GM21423 (cell line): ENCODE results near the gene TBRG4.

ENCODE experiments used
- ATAC-seq: cut with Tn5 transposase; IDR thresholded peaks from one replicate; pipeline ENCODE4 v1.9.1; 2021; ENCODE audit warnings: mild to moderate bottlenecking, moderate library complexity; ENCODE audit not compliant: unreplicated experiment

Gene TBRG4

DNA sequence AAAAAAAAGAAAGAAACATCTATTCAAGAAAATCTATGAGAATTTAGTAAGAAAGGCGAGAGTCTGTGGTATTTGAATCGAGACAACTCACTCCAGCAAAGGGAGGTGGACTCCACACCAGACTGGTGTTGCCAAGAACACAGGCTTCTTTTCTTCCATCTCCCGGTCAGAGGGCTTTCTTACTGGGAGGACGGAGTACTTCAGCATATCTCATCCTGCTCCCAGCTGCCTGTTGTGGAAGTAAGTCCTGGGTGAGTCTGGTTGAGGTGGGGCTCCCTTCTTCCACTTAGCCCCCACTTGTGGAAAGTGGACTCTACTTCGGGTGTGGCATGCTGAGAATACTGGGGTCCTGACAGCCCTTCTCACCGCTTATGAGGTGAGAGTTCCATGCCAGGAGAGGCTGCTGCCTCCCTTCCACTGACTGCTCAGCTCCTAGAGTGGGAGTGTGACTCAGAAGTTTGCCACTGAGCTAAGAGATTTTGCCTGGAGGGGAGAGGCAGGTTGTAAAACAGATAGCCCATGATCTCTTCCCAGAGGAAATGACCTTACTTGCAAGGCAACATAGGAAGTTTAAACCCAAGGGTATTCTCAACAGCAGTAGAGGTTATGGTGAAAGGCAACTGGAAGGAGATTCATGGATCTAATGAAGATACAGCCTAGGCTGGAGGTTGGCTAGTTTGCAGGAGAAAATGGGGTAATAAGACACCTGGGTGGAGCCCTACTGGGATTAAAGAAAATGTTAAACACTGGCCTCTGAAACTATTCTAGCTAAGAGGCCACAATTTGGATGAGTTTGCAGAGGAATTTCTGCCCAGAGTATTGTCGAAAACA is 19.2 kb downstream of the TBRG4 start:
- ATAC-seq, result no peak

DNA sequence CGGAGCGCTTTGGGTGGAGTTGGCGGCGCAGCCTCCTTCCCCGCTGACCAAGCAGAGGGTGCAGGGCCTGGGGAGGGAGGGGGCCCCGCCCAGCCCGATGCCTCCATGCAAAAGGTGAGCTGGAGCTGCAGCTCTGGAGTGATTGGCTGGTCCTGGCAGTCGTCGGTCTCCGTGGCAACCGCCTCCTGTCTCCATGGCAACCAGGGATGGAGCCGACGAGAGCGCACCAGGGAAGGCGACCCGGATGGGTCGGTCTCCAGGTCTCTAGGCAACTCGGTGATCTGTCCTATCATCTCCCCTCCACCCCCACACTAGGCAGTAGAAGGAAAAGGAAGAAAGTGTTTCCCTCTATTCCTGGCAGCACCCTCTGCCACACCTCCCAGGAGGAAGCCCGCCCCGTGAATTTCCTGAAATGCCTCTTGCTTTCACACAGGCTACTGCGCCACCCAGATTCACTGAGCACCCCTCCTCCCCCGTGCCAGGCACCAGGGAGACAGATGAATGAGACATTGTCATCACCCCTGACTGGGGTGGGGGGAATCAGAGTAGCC is 22.1 kb downstream of the TBRG4 start:
- no peak for ATAC-seq

DNA sequence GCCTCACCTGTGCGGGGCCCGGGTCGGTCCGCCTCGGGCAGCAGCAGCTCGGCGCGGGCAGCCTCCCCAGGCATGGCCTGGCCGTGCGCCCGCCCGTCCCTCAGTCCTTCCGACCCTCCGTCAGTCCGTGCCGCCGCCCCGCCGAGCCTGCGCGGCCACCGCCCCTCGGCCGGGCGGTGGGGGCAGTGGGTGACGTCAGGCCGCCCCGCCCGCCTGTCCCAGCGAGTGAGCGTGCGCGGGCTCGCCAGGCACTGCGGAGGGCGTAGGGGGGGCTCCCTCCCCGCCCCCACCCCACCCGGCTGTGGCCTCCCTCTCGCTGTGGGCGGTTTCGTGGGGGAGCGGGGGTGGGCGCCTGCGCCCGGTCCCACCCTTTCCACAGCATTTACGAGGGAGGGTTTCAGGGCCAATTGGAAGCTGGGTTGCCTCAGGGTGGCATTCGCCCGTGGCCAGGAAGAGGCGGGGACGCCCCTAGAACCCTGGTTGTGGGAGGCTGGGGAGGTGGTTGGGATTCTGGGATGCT is 22.6 kb downstream of the TBRG4 start, which contains the start of gene NACAD:
Gene NACAD (minus strand): TSS at position 149 of the 520 bp plus-strand sequence. CDS start 75 bp downstream, at position 74.
- no peak for ATAC-seq

DNA sequence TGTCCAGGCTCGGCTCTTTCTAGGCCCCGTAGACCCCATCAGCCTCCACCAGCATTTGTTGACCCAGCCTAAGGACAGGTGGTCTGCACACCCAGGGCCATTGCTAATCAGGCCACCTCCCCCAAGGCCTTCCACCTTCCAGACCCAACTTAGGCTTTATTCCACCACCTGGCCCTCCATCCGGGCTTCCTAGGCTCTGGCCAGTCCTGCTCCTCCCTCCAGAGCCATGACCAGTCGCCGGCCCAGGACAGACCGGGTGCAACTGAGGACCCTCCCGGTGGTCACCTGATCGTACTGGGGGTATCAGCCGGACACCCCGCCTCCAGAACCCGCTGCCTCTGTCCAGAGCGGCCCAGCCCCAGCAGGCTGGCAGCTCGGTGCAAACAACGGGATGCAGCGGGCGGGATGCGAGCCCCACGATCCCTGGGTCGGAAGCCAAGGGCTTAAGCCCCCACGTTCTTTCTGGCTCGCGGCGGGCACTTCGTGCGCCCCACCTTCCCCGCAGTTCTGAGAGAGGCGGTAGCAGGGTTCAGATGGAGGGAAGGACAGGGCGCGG is 23.3 kb downstream of the TBRG4 start:
- ATAC-seq, result no peak

DNA sequence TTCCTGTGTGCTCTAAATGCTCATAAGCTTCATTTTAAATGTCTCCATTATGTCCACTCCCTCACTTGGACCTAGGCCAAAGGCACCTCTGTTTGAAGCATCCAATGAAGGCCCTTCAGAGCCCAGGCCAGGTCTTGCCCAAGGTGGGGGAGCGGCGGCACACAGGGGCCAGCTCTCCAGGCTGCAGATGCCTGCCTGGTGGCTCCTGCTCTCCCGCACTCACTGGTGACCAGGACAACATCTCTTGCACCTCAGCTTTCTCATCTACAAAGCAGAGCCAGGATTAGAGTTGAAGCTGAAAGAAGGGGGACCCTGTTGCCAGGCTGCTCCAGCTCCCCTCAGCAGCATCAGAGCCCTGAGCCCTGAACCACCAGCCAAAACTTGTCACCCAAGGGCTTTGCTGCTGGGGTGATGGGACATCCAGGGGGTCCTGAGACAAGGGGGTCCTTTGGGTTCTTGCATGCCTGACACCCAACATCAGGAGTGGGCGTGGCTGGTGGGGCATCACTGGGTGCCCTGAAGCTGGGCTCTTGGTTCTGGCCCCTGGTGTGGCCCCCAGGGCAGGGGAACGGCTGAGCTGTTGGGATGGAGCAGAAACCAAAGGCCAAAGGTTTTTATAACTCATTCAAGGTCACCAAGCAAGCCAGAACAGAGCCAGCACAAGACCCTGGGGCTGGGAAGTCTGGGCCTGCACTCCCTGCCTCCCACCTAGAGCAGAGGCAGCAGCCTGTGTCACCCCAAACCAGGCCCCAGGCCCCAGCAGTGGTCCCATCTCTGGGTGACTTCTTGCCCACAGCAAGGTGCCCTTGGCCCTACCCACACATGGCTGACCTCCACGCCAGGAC is 24.0 kb downstream of the TBRG4 start:
- ATAC-seq, result no peak

DNA sequence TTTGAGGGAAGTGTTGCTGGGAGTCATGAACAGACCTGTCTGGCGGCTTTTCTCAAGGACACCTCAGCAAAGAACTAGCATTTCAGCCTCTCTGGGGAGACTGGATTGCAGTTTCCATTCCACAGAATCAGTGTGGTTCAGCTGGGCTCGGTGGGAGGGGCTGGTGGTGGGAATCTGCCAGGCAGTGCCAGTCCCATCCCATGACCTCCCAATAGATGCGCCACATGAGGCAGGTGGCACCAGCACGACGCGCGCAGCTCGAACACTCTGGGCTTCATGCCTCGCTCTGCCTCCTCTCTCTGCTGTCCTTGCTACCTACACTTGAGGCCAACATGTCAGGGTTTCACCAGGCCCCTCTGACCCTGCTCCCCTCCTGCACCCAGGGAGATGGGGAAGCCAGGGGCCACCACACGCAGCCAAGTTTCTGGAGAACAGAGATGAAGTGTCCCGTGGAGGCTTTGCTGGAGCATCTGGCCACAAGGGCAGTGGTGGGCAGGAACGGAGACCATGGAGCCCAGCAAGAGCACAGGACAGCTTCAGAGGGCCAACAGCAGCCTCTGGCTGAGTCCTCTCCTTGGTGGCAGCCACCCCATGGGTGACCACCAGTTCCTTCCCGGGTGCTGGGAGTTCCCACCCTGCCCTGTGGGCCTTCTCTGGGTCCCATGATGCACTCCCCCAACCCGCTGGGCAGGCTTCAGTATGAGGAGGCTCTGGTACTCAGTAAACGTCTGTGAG is 25.0 kb downstream of the TBRG4 start:
- no peak for ATAC-seq

DNA sequence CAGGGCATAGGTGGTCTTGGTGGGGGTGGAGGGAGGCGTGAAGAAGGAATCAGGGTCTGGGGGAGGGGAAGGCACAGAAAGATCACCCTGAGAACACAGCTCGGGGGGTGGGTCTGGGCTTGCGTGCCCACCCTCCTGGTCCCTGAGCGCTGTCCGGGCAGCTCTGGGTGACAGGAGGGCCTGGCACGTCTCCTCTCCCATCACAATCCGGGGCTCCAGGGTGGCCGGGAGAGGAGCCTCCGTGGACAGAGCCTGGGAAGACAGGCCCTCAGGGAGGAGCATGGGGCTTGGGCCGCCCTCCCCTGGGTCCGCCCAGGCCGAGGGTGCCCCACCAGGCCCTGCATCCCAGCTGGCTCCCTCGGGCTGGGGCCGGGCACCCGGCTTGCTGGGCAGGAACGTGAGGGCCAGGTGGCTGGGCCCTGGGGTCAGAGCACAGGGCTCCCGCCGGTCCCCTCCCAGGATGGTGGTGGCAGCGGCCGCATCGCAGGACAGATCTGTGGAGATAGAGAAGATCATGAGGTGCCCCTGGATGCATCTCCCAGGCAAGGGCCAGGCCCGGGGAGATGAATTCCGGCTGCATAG is 25.8 kb downstream of the TBRG4 start:
- ATAC-seq, result no peak

DNA sequence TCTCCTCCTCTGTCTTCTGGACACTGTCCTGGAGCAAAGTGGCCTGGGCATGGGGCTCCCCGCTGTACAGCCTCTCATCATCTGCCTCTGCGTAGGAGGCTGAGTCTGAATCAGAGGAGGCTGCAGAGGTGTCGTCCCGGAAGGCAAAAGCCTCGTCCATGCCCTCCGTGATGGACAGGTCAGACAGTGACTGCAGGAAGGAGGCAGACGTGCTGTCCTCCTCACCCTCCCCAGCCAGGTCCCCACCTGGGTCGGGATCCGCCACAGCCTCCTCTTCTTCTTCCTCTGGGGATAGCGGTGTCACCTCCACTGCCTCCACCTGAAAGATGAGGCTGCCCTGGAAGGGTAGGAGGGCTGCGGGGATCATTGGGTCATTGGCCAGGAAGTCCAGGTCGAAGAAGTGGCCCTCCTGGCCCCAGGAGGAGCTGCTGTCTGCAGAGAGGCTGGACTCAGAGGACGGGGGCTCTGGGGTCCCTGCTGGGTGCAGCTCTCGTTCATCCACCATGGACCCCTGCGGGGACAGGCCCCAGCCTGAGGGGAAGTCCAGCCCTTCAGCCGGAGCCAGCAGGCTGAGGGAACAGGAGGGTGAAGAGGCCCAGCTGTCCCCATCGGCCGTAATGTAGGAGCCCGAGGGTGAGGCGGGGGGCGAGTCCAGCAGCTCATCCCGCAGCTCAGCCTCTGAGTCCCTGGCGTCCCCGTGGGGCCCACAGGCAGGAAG is 26.4 kb downstream of the TBRG4 start:
- no peak for ATAC-seq

DNA sequence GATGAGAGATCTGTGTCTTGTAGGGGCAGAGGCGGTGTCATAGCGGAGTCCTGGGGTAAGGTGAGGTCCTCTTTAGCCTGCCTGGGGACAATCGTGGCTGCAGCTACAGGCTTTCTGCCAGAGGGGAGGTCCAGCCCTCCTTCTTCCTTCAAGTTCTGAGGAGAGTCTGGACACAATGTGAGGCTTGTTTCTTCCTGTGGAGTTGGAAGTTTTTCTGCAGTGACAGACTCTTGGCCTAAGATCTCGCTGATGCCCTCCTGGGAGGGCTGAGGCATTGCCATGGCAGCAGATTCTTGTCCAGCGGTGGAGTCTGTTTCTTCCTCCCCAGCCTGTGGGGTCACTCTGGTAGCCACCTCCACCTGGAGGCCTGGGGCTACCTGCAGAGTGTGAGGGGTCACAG is 27.2 kb downstream of the TBRG4 start:
- ATAC-seq, result no peak

DNA sequence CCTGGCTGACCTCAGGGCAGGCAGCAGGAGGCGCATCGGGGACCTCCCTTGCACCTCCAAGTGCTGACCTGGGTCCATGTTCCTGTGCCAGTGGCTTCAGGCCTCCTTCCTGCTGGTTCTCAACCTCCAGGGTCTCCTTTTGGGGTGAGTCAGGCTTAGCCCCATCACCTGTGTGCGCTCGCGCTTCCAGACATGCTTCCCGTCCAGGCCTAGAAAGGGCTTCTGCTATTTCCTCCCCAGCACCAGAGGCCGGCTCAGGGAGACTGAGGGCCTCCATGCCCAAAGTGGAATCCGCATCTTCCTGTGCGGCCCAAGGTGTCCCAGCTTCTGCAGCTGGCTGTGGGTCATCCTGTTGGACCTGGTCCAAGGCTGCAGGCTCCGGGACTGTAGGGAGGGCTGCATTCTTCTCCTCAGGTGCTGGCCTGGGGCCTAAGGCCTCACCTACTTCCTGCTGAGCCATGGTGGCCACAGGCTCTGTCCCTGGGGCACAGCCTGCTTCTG is 28.6 kb downstream of the TBRG4 start:
- no peak for ATAC-seq

DNA sequence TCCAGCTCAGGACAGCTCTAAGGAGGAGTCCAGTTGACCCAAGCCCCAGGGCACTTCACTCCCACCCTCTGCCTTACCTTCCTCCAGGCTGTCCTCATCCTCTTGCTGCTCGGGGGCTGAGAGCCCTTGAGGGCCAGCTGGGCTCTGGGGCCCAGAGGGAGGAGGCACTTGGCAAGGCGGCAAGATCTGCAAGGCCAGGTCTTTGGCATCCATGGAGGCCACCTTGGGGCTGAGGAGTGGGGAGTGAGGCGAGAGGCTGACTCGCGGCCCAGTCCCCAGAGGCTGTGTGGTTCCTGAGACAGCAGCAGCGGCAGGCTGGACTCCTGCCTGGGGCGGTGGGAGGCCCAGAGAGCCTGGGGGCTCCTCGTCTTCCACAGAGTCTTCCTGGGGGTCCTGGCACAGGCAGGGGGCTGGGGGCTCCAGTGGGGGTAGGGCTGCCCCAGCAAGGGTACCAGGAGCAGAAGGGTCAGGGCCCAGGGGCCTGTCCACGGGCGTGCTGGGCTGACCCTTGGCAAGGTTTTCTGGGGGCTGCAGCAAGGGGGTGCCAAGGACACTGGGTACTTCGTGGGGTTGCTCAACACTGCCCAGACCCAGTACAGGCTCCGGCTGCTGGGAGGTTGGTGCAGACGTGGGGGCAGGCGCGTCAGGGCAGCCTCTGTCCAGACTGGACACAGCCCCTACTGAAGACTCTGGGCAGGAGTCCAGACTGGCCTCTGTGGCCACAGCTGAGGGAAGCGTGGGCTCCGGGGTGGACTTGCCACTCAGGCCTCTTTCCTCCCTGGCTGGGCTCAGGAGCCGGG is 29.3 kb downstream of the TBRG4 start:
- no peak for ATAC-seq

DNA sequence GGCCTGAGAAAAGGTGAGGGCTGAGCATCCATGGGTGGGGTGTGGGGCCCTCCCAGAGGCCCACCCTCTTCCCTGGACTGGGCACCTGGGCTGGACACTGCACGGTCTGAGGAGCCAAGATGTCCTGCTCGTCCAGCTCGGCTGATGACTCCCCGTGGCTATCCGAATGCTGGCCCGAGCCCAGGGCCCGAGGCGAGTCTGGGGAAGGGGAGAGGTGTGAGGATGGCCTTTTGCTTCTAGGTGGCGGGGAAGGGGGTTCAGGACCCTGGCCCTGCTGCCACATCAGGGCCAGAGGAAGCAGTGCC is 29.9 kb downstream of the TBRG4 start:
- no peak for ATAC-seq

DNA sequence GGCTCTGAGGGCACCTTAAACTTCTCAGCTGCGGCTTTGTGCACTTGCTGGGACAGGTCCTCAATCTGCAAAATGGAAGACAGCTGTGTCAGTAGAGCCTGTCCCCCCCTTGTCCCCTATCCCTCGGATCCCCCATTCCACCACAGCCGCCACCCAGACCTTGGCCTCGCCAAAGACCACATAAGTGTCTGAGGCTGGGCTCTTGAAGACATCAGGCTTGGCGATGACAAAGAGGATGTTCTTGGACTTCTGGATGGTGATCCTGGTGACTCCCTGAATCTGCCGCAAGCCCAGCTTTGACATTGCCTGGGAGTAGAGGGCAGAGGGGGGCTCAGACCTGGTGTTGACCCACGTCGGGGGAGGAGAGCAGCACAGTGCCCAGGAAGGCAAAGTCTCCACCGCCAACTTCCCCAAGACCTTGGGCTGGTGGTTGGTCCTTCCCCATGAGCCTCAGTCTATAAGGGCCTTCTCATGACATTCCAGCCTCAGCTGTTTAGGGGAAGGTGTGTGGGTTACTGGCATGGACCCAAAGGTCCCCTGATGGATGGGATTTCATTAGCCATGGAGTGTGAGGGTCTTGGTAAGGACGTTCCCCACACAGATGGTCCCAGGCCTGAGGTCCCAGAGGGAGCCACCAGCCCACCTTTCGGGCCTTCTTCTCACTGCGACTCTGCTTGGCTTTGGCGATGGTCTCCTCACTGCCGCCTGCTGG is 30.4 kb downstream of the TBRG4 start:
- no peak for ATAC-seq

DNA sequence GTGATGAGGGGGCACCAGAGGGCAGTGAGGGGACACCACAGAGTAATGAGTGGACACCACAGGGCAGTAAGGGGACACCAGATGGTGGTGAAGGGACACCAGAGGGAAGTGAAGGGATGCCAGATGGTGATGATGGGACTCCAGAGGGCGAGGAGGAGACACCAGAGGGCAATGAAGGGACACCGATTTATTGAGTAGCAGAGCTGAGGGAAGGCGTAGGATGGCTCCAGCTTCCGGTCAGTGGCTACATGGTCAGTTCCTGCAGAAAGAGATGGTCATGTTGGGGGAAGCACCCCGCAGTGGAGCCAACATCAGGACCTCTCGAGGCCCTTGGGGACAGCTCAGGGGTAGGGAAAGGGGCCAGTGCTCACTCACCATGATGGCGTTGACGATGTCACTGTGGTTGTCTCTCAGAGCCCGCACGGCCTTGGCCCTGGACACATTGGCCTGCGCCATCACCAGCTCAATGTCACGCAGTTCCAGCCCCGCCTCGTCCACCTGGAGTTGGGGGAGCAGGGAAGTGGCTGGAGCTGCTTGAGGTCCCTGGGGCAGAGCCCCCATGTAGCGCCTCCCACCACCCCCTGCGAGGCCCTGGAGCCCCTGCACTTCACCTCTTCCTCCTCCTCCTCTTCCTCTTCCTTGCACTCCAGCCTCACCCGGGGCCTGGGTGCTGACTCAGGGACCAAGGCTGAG is 31.1 kb downstream of the TBRG4 start:
- no peak for ATAC-seq

DNA sequence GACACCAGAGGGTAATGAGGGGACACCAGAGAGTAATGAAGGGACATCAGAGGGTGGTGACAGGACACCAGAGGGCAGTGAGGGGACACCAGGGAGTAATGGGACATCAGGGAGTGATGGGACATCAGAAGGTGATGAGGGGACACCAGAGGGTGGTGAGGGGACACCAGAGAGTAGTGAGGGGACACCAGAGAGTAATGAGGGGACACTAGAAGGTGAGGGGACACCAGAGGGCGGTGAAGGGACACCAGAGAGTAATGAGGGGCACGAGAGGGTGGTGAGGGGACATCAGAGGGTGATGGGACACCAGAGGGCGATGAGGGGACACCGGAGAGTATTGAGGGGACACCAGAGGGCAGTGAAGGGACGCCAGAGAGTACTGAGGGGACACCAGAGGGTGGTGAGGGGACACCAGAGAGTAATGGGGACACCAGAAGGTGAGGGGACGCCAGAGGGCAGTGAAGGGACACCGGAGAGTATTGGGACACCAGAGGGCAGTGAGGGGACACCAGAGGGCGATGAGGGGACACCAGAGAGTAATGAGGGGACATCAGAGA is 33.3 kb downstream of the TBRG4 start:
- no peak for ATAC-seq

DNA sequence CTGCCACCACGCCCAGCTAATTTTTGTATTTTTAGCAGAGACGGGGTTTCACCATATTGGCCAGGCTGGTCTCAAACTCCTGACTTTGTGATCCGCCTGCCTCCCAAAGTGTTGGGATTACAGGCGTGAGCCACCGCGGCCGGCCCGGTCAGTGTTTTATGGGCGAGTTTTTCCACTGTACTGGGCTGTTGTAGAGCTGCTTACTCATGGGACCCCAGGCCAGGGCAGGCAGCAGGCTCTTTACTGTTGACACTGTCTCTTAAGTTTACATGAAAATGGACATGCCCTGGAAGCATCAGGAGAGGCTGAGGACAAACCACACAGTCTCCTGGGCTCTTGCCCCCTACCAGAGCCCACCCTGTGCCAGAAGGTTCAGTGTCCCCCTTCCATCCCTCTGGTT is 33.9 kb downstream of the TBRG4 start:
- ATAC-seq, result no peak

DNA sequence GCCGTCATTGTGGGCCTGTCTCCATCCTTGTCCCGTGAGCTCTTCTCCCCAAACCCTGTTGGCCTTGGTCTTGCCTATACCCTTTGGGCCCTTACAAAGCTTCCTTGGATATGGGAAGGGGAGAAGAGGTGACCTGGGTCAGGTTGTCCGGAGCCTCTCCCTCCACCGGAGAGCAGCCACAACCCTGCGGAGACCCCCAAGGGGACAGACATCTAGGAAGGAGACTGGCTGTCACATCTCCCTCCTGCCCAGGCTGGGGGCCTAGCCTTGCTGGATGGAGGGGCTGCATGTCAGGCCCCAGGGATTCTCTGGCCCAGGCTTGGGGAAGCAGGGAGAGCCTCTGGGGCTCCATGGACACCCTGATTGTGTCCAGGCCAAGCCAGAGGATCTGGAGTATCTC is 34.6 kb downstream of the TBRG4 start:
- no peak for ATAC-seq
